ENCODE data around the gene ZNF253. TPM values are rescaled to one million over a fixed set of nuclear protein-coding genes. Genes with fewer than 3 reads are reported as not detected.
"Not testable (repeated sequence)": the region's sequence is repeated elsewhere in the genome, so short reads cannot be mapped to it uniquely, and the experiment has no call there.

ZNF253 gene
- polyA plus RNA-seq, 1 donor (not counting 4 experiments of a cell fraction or from before 2014, with no cell fraction given) = 2.3 TPM

DNA sequence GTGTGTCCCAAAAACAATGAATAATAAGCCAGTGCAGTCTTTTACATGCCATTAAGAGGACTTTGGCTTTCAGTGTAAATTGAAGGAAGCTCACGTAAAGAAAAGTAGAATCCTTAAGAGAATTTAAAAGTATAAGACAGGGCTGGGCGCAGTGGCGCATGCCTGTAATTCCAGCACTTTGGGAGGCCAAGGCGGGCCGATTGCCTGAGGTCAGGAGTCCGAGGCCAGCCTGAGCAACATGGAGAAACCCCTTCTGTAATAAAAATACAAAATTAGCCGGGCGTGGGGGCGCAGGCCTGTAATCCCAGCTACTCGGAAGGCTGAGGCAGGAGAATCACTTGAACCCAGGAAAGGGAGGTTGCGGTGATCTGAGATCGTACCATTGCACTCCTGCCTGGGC lies 17.9 kb upstream of the ZNF253 start:
- dilution Hi-C loops (cut with MboI; ENCODE audit: extremely low pct_ligation_motif_present, low sequenced_read_pairs) = no loop called here
- H2AFZ ChIP-seq (ENCODE audit: control insufficient read depth, low read length) = no peak overlapping the region
- H3K9me3 ChIP-seq (ENCODE audit: control insufficient read depth, low read depth, low read length) = no peaks in the 10 kb centered on the region
- no peaks in the 10 kb centered on the region for H3K9me1 ChIP-seq (ENCODE audit: control insufficient read depth, extremely low read depth, insufficient read depth, low read length)
- no peak overlapping the region for H3K27ac ChIP-seq (ENCODE audit: control insufficient read depth, insufficient read depth, low read length)
- no peaks in the 10 kb centered on the region for H3K27me3 ChIP-seq (ENCODE audit: control insufficient read depth, extremely low read depth, insufficient read depth, low read length)
- H4K20me1 ChIP-seq (ENCODE audit: control insufficient read depth, extremely low read depth, insufficient read depth, low read length) = no peaks in the 10 kb centered on the region
- no peak for FAIRE-seq
- no peaks in the 10 kb centered on the region for H3K79me2 ChIP-seq (ENCODE audit: control insufficient read depth, insufficient read depth, low read length)
- no peak overlapping the region for H3K9ac ChIP-seq (ENCODE audit: control insufficient read depth, extremely low read depth, insufficient read depth, low read length)
- H3K36me3 ChIP-seq (ENCODE audit: control insufficient read depth in 2 of 2, extremely low read depth in 1 of 2, insufficient read depth in 2 of 2, low read length in 2 of 2) = no peaks in the 10 kb centered on the region
- no peaks in the 10 kb centered on the region for H3K4me1 ChIP-seq (ENCODE audit: control insufficient read depth, extremely low read depth, insufficient read depth, low read length)
- DNase-seq (ENCODE audit: low read depth, low spot score) = no peak
- no peak overlapping the region for H3K4me3 ChIP-seq (ENCODE audit: control insufficient read depth in 2 of 3, extremely low read depth in 1 of 3, insufficient read depth in 2 of 3, low read depth in 1 of 3, low read length in 3 of 3)
- TF ChIP-seq CTCF (optimal IDR thresholded peaks at IDR 0.05 in 1 of 3, IDR thresholded peaks at IDR 0.05 in 1 of 3, conservative IDR thresholded peaks at IDR 0.05 in 1 of 3; ENCODE audit: extremely low read depth in 1 of 3, insufficient read depth in 2 of 3, low read length in 3 of 3) = no peak
- no peak for TF ChIP-seq EZH2 (IDR thresholded peaks at IDR 0.05; ENCODE audit: low read length)
- H3K4me2 ChIP-seq (ENCODE audit: control insufficient read depth, extremely low read depth, insufficient read depth, low read depth, low read length) = no peak overlapping the region

DNA sequence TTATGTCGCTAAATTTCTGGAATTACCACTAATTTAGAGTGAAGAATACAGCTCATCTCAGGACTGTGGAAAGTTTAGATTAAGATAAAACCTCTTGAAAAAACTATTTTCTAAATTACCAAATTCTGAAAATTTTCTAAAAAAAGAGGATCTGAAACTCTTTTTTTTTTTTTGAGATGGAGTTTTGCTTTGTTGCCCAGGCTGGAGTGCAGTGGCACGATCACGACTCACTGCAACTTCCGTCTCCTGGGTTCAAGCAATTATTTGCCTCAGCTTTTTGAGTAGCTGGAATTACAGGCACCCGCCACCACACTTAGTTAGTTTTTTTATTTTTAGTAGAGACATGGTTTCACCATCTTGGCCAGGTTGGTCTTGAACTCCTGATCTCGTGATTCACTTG lies 16.6 kb upstream of the ZNF253 start:
- Histone ChIP-seq H4K20me1 (ENCODE audit: control insufficient read depth, extremely low read depth, insufficient read depth, low read length) (no peaks in the 10 kb centered on the region), H3K4me1 (ENCODE audit: control insufficient read depth, extremely low read depth, insufficient read depth, low read length) (no peaks in the 10 kb centered on the region), H3K27ac (ENCODE audit: control insufficient read depth, insufficient read depth, low read length) (no peak overlapping the region), H2AFZ (ENCODE audit: control insufficient read depth, low read length) (no peak overlapping the region), H3K9me1 (ENCODE audit: control insufficient read depth, extremely low read depth, insufficient read depth, low read length) (no peaks in the 10 kb centered on the region), H3K4me3 (ENCODE audit: control insufficient read depth in 2 of 3, extremely low read depth in 1 of 3, insufficient read depth in 2 of 3, low read depth in 1 of 3, low read length in 3 of 3) (no peak overlapping the region), H3K9me3 (ENCODE audit: control insufficient read depth, low read depth, low read length) (no peaks in the 10 kb centered on the region), H3K36me3 (ENCODE audit: control insufficient read depth in 2 of 2, extremely low read depth in 1 of 2, insufficient read depth in 2 of 2, low read length in 2 of 2) (no peaks in the 10 kb centered on the region), H3K9ac (ENCODE audit: control insufficient read depth, extremely low read depth, insufficient read depth, low read length) (no peak overlapping the region), H3K27me3 (ENCODE audit: control insufficient read depth, extremely low read depth, insufficient read depth, low read length) (no peaks in the 10 kb centered on the region), H3K79me2 (ENCODE audit: control insufficient read depth, insufficient read depth, low read length) (no peaks in the 10 kb centered on the region), H3K4me2 (ENCODE audit: control insufficient read depth, extremely low read depth, insufficient read depth, low read depth, low read length) (no peak overlapping the region)
- dilution Hi-C loops (cut with MboI; ENCODE audit: extremely low pct_ligation_motif_present, low sequenced_read_pairs) = no loop called here
- FAIRE-seq = no peak
- no peak for DNase-seq (ENCODE audit: low read depth, low spot score)
- TF ChIP-seq CTCF (optimal IDR thresholded peaks at IDR 0.05 in 1 of 3, IDR thresholded peaks at IDR 0.05 in 1 of 3, conservative IDR thresholded peaks at IDR 0.05 in 1 of 3; ENCODE audit: extremely low read depth in 1 of 3, insufficient read depth in 2 of 3, low read length in 3 of 3) (no peak), EZH2 (IDR thresholded peaks at IDR 0.05; ENCODE audit: low read length) (no peak)

DNA sequence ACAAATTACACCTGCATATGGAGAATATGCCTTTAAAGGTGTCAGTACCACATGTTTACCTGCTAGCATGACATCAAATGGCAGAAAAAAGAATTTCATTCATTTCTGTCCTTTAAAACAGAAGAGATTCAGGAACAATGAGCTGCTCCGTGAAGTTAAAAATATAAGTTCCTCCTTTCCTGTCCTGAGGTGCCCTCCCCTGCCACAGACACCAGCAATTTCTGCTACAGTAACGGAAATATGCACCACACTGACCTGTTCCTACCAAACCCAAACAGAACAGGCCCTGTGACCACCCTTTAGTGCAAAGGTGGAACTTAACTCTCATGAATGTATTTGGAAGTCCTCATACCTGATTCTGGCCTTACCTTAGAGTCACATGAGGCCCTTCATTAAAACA lies 13.9 kb upstream of the ZNF253 start:
- FAIRE-seq; H3K9me3 ChIP-seq (ENCODE audit: control insufficient read depth, low read depth, low read length); H3K9ac ChIP-seq (ENCODE audit: control insufficient read depth, extremely low read depth, insufficient read depth, low read length); H3K4me3 ChIP-seq (ENCODE audit: control insufficient read depth in 2 of 3, extremely low read depth in 1 of 3, insufficient read depth in 2 of 3, low read depth in 1 of 3, low read length in 3 of 3); H2AFZ ChIP-seq (ENCODE audit: control insufficient read depth, low read length); H4K20me1 ChIP-seq (ENCODE audit: control insufficient read depth, extremely low read depth, insufficient read depth, low read length); H3K4me1 ChIP-seq (ENCODE audit: control insufficient read depth, extremely low read depth, insufficient read depth, low read length); H3K9me1 ChIP-seq (ENCODE audit: control insufficient read depth, extremely low read depth, insufficient read depth, low read length); dilution Hi-C loops (cut with MboI; ENCODE audit: extremely low pct_ligation_motif_present, low sequenced_read_pairs); H3K79me2 ChIP-seq (ENCODE audit: control insufficient read depth, insufficient read depth, low read length); DNase-seq (ENCODE audit: low read depth, low spot score); H3K36me3 ChIP-seq (ENCODE audit: control insufficient read depth in 2 of 2, extremely low read depth in 1 of 2, insufficient read depth in 2 of 2, low read length in 2 of 2); H3K4me2 ChIP-seq (ENCODE audit: control insufficient read depth, extremely low read depth, insufficient read depth, low read depth, low read length); H3K27ac ChIP-seq (ENCODE audit: control insufficient read depth, insufficient read depth, low read length); H3K27me3 ChIP-seq (ENCODE audit: control insufficient read depth, extremely low read depth, insufficient read depth, low read length): not testable (repeated sequence)
